ENCODE results near the gene MMP15.
"Not testable (repeated sequence)": the region's sequence is repeated elsewhere in the genome, so short reads cannot be mapped to it uniquely, and the experiment has no call there.

Gene MMP15

DNA sequence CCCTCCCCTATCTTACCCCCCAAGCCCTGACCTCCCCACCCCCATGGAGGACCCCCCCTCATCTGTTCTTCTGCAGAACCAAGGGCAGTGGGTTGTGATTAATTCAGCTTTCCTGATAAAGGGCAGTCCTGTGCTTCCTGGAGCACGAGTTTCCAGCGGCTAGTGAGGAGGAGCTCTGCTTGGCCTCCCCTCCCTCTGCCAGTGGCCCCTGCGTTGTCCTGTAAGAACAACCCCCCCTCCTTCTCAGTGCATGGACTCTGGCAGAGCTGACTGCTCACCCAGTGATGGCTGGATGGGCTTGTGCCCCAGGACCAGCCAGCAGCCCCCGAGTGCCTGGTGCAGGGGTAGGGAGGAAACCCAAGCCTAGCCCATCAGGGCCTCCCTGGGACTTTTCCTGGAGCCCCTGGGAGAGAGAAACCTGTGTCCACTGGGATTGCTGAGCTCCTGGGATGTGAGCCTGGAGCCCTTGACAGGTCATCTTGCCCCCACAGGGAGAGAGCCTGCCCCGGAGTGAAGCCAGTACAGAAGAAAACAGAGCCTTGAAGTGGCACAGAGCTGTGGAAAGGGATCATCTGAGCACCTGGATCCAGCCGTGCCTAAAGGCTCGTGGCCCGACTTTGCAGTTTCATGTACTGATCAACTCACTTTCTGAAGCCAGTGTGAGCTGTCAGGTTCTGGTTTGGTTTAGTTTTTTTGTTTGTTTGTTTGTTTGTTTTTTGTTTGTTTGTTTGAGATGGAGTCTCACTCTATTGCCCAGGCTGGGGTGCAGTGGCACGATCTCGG is 26.5 kb downstream of the MMP15 start:
- DNase-seq, result no peak

GRCh38 chr16:58053682-58054005 is 28.1 kb downstream of the MMP15 start:
- no peak for DNase-seq

DNA sequence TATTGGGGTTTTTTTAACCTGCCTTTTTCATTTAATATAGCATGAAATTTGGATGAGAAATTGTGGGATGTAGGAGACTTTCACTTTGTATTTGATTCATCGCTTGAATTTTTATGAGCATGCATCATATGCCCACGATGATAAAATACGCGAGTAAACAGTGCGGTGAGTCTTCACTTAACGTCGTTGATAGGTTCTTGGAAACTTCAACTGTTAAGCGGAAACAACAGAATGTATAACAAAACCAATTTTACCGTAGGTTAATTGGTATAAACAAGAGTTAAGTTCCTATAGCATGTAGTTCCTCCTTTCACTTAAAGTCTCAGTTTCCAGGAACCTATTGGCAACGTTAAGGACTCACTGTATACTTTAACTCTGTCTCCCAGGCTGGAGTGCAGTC is 28.7 kb downstream of the MMP15 start:
- DNase-seq, result no peak

- no peak for DNase-seq
Observed at GRCh38 chr16:58056580-58056979, 31.0 kb downstream of the MMP15 start.

DNA sequence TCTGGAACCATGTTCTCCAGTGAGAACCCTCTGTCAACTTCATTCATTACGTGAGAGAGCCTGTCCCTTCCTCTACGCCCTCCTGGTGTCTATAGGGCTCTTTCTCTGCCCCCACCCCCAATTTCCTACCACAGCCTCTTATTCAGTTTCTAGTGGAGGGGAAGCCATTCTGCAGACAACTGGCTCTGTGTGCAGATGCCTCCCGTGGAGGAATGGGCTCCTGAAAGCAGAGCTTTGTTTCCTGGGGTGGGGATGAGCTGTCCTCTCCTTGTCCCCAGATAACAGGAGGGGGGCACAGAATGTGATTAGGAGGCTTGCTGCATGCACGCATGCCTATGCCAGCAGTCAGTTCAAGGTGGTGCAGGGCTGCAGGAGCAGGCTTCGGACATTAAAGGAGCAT is 31.6 kb downstream of the MMP15 start:
- DNase-seq, result no peak

DNA sequence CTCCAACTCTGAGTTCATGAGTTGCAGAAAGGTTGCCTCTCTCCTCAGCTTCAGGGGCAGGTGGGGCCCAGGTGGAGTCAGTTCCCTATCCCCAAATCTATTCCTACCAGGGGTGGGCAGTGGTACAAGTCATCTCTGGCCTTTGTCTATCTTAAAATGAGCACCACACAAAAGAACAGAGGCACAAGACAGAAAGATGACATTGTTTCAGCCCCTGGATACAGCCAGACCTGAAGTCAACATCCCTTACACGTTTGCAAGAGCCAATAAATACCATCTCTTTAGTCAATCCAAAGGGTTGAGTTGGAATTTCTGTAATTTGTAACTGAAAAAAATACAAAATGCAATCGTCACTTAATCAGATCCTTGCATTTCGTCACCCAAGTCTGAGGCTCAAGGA is 32.2 kb downstream of the MMP15 start:
- no peak for DNase-seq

DNA sequence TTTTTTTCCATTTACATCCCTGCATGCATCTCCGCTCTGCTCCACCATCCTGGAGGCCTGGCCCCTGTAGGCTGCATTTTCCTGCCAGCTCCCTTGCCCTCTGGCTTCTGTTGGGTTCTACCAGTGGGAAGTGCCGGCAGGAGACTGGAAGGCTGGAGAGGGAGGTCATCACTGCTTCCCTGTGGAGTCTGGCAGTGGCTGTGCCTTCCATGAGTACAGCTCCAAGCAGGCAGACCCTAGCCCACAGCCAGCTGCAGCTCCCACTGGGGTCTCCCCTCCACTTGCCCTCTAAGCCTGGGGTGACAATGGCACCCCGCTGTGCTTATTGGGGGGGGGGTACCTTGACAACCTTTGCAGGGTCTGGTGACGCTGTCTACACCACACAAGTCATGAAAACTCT is 37.3 kb downstream of the MMP15 start:
- DNase-seq, result no peak

DNA sequence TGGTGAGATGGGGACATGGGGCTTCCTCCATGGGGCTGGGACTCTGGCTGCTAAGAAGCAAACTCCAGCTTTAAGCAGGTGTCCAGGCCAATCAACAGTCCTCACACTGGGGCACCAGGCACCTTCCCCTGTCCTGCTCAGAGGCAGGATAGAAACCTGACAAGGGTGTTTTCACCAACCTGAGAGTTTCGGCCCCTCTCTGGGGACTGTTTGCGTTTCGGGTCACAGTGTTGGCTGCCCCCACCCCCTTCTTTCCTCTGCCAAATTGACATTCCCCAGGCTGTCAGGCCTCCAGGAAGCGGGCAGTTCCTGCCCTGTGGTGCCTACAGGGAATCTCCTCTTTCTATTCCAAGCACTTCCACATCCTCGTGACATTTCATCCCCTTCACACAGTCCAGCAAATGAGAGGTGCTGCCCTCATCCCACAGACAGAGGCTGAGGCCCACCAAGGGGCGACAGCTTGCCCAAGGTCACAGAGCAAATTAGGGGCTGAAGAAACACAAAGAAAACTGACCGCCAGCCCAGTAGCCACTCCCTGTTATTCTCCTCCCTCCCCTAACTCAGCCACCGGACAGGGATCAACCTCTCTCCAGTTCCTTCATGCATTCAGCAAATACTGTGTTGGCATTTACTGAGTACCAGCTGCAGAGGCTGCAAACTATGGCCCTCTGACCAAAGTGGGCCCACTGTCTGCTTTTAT is 38.0 kb downstream of the MMP15 start:
- no peak for DNase-seq

DNA sequence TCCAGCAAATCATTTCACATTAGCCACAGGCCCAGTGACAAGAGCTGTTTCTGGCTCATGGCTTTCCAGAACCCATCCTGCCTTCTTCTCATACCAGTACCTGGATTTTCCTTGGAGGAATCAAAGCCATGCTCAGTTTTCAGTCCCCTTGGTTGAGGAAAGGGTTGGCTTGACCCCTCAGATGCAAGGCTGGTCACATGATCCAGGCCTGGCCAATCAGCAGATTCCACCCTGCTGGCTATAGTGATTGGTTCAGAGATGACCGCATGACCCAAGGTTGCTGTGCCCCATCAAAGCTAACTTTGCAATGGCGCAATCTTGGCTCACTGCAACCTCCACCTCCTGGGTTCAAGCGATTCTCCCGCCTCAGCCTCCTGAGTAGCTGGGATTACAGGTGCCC is 45.0 kb downstream of the MMP15 start:
- DNase-seq, result no peak

GRCh38 chr16:58072134-58072533 is 46.6 kb downstream of the MMP15 start:
- DNase-seq, result not testable (repeated sequence)

GRCh38 chr16:58073086-58073485 is 47.5 kb downstream of the MMP15 start:
- DNase-seq, result not testable (repeated sequence)

- no peak for DNase-seq
Observed at GRCh38 chr16:58074657-58075056, 49.1 kb downstream of the MMP15 start.

- no peak for DNase-seq
Observed at GRCh38 chr16:58076514-58076913, 51.0 kb downstream of the MMP15 start.

GRCh38 chr16:58077796-58078195 is 52.2 kb downstream of the MMP15 start:
- DNase-seq, result no peak

- not testable (repeated sequence) for DNase-seq
Observed at GRCh38 chr16:58080657-58081056, 55.1 kb downstream of the MMP15 start.

- no peak for DNase-seq
Observed at GRCh38 chr16:58082381-58082780, 56.8 kb downstream of the MMP15 start.

GRCh38 chr16:58084635-58085034 is 59.1 kb downstream of the MMP15 start:
- DNase-seq, result no peak

GRCh38 chr16:58085171-58085570 is 59.6 kb downstream of the MMP15 start:
- DNase-seq, result no peak

- no peak for DNase-seq
Observed at GRCh38 chr16:58085584-58086251, 60.2 kb downstream of the MMP15 start.

- no peak for DNase-seq
Observed at GRCh38 chr16:58086381-58087208, 61.0 kb downstream of the MMP15 start.

DNA sequence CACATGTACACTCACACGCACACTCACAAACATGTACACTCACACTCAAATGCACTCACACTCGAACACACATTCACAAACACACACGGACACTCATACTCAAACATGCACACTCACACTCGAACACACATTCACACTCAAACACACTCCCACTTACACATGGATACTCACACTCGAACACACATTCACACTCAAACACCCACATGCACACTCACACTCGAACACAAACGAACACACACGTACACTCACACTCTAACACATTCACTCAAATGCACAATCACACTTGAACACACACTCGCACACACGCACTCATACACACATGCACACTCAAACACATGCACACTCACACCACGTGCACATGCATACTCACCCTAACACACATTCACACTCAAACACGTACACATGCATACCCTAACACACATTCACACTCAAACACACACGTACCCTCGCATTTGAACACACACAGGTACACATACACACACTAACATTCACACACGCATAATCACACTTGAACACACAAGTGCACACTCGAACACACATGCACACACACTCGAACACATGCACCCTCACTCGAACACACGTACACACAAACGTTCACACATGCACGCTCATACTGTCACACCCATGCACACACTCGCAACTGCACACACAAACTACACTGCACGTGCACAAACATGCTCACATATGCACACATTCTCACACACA is 61.8 kb downstream of the MMP15 start:
- DNase-seq, result no peak

- DNase-seq, result no peak
Observed at GRCh38 chr16:58088091-58088490, 62.5 kb downstream of the MMP15 start.

GRCh38 chr16:58090396-58090795 is 64.8 kb downstream of the MMP15 start:
- not testable (repeated sequence) for DNase-seq

All from activated gamma-delta T cell treated with Interleukin-2 at 50 U/mL for 16 hours (primary cell).